Activated T-helper 9 cell treated with anti-CD3 and anti-CD28 coated beads, Interleukin-2, amount 50 U/mL, for 16 hours (primary cell): ENCODE data around the gene NEGR1.
"Not testable (repeated sequence)": the region's sequence is repeated elsewhere in the genome, so short reads cannot be mapped to it uniquely, and the experiment has no call there.

Experiments
- DNase-seq: peaks from one replicate; pipeline ENCODE4 v3.0.0-alpha.2; 2020; ENCODE audit warnings: low read depth

NEGR1 gene

GRCh38 chr1:71940261-71940660 is 342.1 kb downstream of the NEGR1 start:
- no peak for DNase-seq

- DNase-seq, result no peak
Observed at GRCh38 chr1:71930511-71930910, 351.8 kb downstream of the NEGR1 start.

GRCh38 chr1:71921935-71922559 is 360.3 kb downstream of the NEGR1 start:
- no peak for DNase-seq

- DNase-seq, result no peak
Observed at GRCh38 chr1:71921204-71921603, 361.1 kb downstream of the NEGR1 start.

- no peak for DNase-seq
Observed at GRCh38 chr1:71920556-71920955, 361.8 kb downstream of the NEGR1 start.

GRCh38 chr1:71919811-71920509 is 362.4 kb downstream of the NEGR1 start:
- DNase-seq, result no peak

- no peak for DNase-seq
Observed at GRCh38 chr1:71918630-71919029, 363.7 kb downstream of the NEGR1 start.

GRCh38 chr1:71916894-71917293 is 365.4 kb downstream of the NEGR1 start:
- DNase-seq, result no peak

GRCh38 chr1:71914626-71915025 is 367.7 kb downstream of the NEGR1 start:
- DNase-seq, result no peak

- DNase-seq, result no peak
Observed at GRCh38 chr1:71908871-71909390, 373.4 kb downstream of the NEGR1 start.

GRCh38 chr1:71908303-71908702 is 374.0 kb downstream of the NEGR1 start:
- DNase-seq, result no peak

GRCh38 chr1:71899881-71900280 is 382.5 kb downstream of the NEGR1 start:
- DNase-seq, result no peak

- DNase-seq, result not testable (repeated sequence)
Observed at GRCh38 chr1:71888166-71888565, 394.2 kb downstream of the NEGR1 start.

- no peak for DNase-seq
Observed at GRCh38 chr1:71885171-71885570, 397.2 kb downstream of the NEGR1 start.

- no peak for DNase-seq
Observed at GRCh38 chr1:71882637-71883036, 399.7 kb downstream of the NEGR1 start.

- DNase-seq, result no peak
Observed at GRCh38 chr1:71882226-71882625, 400.1 kb downstream of the NEGR1 start.

- DNase-seq, result no peak
Observed at GRCh38 chr1:71881611-71882010, 400.7 kb downstream of the NEGR1 start.

- no peak for DNase-seq
Observed at GRCh38 chr1:71869326-71869725, 413.0 kb downstream of the NEGR1 start.

GRCh38 chr1:71862756-71863155 is 419.6 kb downstream of the NEGR1 start:
- no peak for DNase-seq

GRCh38 chr1:71861022-71861421 is 421.3 kb downstream of the NEGR1 start:
- no peak for DNase-seq

GRCh38 chr1:71859806-71860205 is 422.5 kb downstream of the NEGR1 start:
- no peak for DNase-seq

- DNase-seq, result no peak
Observed at GRCh38 chr1:71857862-71858261, 424.5 kb downstream of the NEGR1 start.

GRCh38 chr1:71853360-71853759 is 429.0 kb downstream of the NEGR1 start:
- DNase-seq, result no peak

GRCh38 chr1:71850936-71851335 is 431.4 kb downstream of the NEGR1 start:
- DNase-seq, result no peak
